HepG2 (cell line): ENCODE data around the gene TGM6. TPM values are rescaled to one million over a fixed set of nuclear protein-coding genes. Genes with fewer than 3 reads are reported as not detected.
A peak's percentile ranks its signal among the peaks of the same experiment; 100 is the strongest.

Experiments
- CHCHD3 ChIP-seq: sonication (generic); formaldehyde crosslinking; IDR thresholded peaks from 2 replicates; pipeline ENCODE4 v1.8.0; 2022; ENCODE audit warnings: mild to moderate bottlenecking, missing genetic modification reagents, moderate library complexity
- CHD4 ChIP-seq: fragments of 200-600 bp; sonication (generic); IDR thresholded peaks from 2 replicates; pipeline ENCODE4 v1.7.0; 2017; ENCODE audit warnings: mild to moderate bottlenecking, low read length, borderline replicate concordance
- GATAD2A ChIP-seq: IDR thresholded peaks from 2 replicates; pipeline ENCODE4 v1.6.1; 2016
- IKZF4 ChIP-seq: sonication (generic); formaldehyde crosslinking; IDR thresholded peaks from 2 replicates; pipeline ENCODE4 v1.5.1; 2020; ENCODE audit warnings: borderline replicate concordance, mild to moderate bottlenecking, low read depth, missing genetic modification reagents; ENCODE audit errors: not compliant biosample characterization
- NCOA5 ChIP-seq: sonication (generic); formaldehyde crosslinking; IDR thresholded peaks from 2 replicates; pipeline ENCODE4 v1.4.0; 2020; ENCODE audit warnings: missing genetic modification reagents
- NR2F1 ChIP-seq, 2 experiments: fragments of 450-650 bp in 1 of 2; formaldehyde crosslinking in 1 of 2; IDR thresholded peaks; 2 replicates each; pipeline versions ENCODE4 v1.5.0 to v1.6.1; 2016 to 2020; ENCODE audit warnings: mild to moderate bottlenecking in 1 of 2, missing compliant biosample characterization in 1 of 2, missing genetic modification reagents in 1 of 2, moderate library complexity in 1 of 2
- RBFOX2 ChIP-seq: fragments of 200-400 bp; formaldehyde crosslinking; IDR thresholded peaks from 2 replicates; pipeline ENCODE4 v1.6.1; 2017; ENCODE audit warnings: low read depth, mild to moderate bottlenecking, low read length
- SAFB2 ChIP-seq: sonication (generic); formaldehyde crosslinking; IDR thresholded peaks from 2 replicates; pipeline ENCODE4 v1.5.1; 2020; ENCODE audit warnings: missing genetic modification reagents, low read depth, mild to moderate bottlenecking, borderline replicate concordance
- ZFX ChIP-seq: sonication (generic); formaldehyde crosslinking; IDR thresholded peaks from 2 replicates; pipeline ENCODE4 v1.4.0; 2020; ENCODE audit warnings: mild to moderate bottlenecking, low read depth, missing genetic modification reagents, moderate library complexity
- ZNF451 ChIP-seq: sonication (generic); formaldehyde crosslinking; IDR thresholded peaks from 2 replicates; pipeline ENCODE4 v1.5.0; 2020; ENCODE audit warnings: mild to moderate bottlenecking, missing genetic modification reagents
- ZNF816 ChIP-seq: sonication (generic); formaldehyde crosslinking; IDR thresholded peaks from 2 replicates; pipeline ENCODE4 v1.8.0; 2022; ENCODE audit warnings: missing genetic modification reagents, mild to moderate bottlenecking, borderline replicate concordance
- polyA plus RNA-seq, 8 experiments: library from polyadenylated mRNA; depleted of rRNA in 3 of 8; stranded (reverse) in 7 of 8; unstranded in 1 of 8; fragments of >200 nt; fragmentation: Illumina TruSeq in 4 of 8; extraction: Trizol in 4 of 8; gene quantifications; 2 replicates each; pipeline versions ENCODE4 v1.2.1 to v1.2.3, GENCODE V29; 2011 to 2016; ENCODE audit warnings: low read depth in 4 of 8, missing spikeins in 1 of 8, mixed read lengths in 1 of 8; ENCODE audit not compliant: insufficient read depth in 1 of 8
- total RNA-seq, 5 experiments: library from RNA; depleted of rRNA; stranded (reverse); fragments of >200 nt; fragmentation: Illumina TruSeq; extraction: Trizol; gene quantifications; 2 replicates each; pipeline ENCODE4 v1.2.3, GENCODE V29; 2016; ENCODE audit warnings: low read depth in 1 of 5
- TF ChIP-seq, protein P1 (sequence below): sonication (generic); formaldehyde crosslinking; IDR thresholded peaks from 2 replicates; pipeline ENCODE4 v1.4.0; 2020; ENCODE audit warnings: missing genetic modification reagents
- TF ChIP-seq, protein P2 (sequence below): IDR thresholded peaks from 2 replicates; pipeline ENCODE4 v1.6.1; 2012; ENCODE audit warnings: low read depth, low read length, improper control_type of control experiment
- TF ChIP-seq, protein P3 (sequence below): sonication (generic); formaldehyde crosslinking; IDR thresholded peaks from 2 replicates; pipeline ENCODE4 v1.5.1; 2020; ENCODE audit warnings: missing genetic modification reagents, mild to moderate bottlenecking, borderline replicate concordance
- TF ChIP-seq, protein P4 (sequence below): sonication (generic); formaldehyde crosslinking; conservative IDR thresholded peaks from 2 replicates; pipeline ENCODE4 v1.8.1; 2023; ENCODE audit warnings: missing genetic modification reagents
- TF ChIP-seq, protein P5 (sequence below): sonication (generic); formaldehyde crosslinking; IDR thresholded peaks from 2 replicates; pipeline ENCODE4 v1.5.0; 2020; ENCODE audit warnings: mild to moderate bottlenecking, missing genetic modification reagents, moderate library complexity
- TF ChIP-seq, protein P6 (sequence below): IDR thresholded peaks from 2 replicates; pipeline ENCODE4 v1.6.1; 2016
- TF ChIP-seq, protein P7 (sequence below): sonication (generic); formaldehyde crosslinking; IDR thresholded peaks from 2 replicates; pipeline ENCODE4 v1.4.0; 2020; ENCODE audit warnings: missing genetic modification reagents, borderline replicate concordance

The TGM6 gene
- total and polyA plus RNA-seq, 2 of the 13 experiments (the other 11 are each of a cell fraction or from before 2014, with no cell fraction given): not detected

DNA sequence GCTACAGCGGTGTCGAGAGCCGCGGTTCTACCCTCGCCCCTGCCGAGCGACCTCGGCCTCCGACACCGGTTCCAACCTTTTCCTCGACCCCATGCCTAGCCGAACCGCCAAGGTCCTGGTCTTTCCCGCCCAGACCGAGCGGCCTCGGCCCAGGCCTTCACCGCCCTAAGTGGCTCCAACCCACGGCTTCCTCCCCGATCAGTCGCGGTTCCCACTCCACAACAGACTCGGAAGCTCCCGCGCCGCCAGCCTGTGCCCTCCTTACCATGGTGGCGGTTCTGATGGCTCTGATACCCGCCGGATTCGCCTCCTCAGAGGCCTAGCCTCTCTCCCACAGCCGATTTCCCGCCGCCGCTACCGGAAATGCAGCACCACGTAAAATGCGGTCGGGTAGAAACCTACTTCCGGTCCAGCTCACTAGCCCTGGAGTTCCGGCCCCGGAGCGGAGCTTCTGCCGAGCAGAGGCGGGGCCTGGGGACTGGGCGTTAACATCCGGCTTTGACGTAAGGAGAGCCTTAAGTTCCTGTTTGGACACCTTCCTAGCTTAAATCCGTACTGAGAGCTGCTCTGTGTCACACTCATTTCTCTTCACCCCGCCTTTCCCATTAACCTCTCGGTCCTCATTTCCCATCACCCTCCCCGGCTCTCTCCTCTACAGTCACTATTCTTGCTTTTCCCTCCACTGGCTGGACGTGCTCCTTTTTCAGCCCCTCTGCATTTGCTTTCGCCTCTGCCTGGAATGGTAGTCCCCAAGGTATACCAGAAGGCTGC, 89.9 kb downstream of the TGM6 start, which contains the start of gene SNRPB (continued):
- TF ChIP-seq, protein P1, sequence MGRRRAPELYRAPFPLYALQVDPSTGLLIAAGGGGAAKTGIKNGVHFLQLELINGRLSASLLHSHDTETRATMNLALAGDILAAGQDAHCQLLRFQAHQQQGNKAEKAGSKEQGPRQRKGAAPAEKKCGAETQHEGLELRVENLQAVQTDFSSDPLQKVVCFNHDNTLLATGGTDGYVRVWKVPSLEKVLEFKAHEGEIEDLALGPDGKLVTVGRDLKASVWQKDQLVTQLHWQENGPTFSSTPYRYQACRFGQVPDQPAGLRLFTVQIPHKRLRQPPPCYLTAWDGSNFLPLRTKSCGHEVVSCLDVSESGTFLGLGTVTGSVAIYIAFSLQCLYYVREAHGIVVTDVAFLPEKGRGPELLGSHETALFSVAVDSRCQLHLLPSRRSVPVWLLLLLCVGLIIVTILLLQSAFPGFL (CRISPR knock-in tag): peak; percentile 94
- TF ChIP-seq, protein P2, sequence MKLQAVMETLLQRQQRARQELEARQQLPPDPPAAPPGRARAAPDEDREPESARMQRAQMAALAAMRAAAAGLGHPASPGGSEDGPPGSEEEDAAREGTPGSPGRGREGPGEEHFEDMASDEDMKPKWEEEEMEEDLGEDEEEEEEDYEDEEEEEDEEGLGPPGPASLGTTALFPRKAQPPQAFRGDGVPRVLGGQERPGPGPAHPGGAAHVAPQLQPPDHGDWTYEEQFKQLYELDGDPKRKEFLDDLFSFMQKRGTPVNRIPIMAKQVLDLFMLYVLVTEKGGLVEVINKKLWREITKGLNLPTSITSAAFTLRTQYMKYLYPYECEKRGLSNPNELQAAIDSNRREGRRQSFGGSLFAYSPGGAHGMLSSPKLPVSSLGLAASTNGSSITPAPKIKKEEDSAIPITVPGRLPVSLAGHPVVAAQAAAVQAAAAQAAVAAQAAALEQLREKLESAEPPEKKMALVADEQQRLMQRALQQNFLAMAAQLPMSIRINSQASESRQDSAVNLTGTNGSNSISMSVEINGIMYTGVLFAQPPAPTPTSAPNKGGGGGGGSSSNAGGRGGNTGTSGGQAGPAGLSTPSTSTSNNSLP: peak; percentile 75; the same call in 1 of the 2 replicates
- TF ChIP-seq ZNF451 (peak; percentile 90), IKZF4 (peak; percentile 99), CHCHD3 (CRISPR knock-in tag) (no peak; the same call in none of the 2 replicates), ZFX (CRISPR knock-in tag) (peak; percentile 100), CHD4 (peak; percentile 66; the same call in 1 of the 2 replicates), ZNF816 (CRISPR knock-in tag) (peak; percentile 99), RBFOX2 (peak; percentile 98), SAFB2 (CRISPR knock-in tag) (peak; percentile 61), NCOA5 (CRISPR knock-in tag) (no peak; the same call in 1 of the 2 replicates), GATAD2A (CRISPR knock-in tag) (peak; percentile 93), NR2F1 (CRISPR knock-in tag; IDR thresholded peaks at IDR 0.05) (peak in 1 of 2 experiments; percentile 47; a peak in 2 of 4 replicates)
- TF ChIP-seq, protein P3, sequence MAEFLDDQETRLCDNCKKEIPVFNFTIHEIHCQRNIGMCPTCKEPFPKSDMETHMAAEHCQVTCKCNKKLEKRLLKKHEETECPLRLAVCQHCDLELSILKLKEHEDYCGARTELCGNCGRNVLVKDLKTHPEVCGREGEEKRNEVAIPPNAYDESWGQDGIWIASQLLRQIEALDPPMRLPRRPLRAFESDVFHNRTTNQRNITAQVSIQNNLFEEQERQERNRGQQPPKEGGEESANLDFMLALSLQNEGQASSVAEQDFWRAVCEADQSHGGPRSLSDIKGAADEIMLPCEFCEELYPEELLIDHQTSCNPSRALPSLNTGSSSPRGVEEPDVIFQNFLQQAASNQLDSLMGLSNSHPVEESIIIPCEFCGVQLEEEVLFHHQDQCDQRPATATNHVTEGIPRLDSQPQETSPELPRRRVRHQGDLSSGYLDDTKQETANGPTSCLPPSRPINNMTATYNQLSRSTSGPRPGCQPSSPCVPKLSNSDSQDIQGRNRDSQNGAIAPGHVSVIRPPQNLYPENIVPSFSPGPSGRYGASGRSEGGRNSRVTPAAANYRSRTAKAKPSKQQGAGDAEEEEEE (CRISPR knock-in tag): no peak; the same call in 1 of the 2 replicates
- TF ChIP-seq, protein P4, sequence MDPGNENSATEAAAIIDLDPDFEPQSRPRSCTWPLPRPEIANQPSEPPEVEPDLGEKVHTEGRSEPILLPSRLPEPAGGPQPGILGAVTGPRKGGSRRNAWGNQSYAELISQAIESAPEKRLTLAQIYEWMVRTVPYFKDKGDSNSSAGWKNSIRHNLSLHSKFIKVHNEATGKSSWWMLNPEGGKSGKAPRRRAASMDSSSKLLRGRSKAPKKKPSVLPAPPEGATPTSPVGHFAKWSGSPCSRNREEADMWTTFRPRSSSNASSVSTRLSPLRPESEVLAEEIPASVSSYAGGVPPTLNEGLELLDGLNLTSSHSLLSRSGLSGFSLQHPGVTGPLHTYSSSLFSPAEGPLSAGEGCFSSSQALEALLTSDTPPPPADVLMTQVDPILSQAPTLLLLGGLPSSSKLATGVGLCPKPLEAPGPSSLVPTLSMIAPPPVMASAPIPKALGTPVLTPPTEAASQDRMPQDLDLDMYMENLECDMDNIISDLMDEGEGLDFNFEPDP (CRISPR knock-in tag): no peak; the same call in 1 of the 2 replicates
- TF ChIP-seq, protein P5, sequence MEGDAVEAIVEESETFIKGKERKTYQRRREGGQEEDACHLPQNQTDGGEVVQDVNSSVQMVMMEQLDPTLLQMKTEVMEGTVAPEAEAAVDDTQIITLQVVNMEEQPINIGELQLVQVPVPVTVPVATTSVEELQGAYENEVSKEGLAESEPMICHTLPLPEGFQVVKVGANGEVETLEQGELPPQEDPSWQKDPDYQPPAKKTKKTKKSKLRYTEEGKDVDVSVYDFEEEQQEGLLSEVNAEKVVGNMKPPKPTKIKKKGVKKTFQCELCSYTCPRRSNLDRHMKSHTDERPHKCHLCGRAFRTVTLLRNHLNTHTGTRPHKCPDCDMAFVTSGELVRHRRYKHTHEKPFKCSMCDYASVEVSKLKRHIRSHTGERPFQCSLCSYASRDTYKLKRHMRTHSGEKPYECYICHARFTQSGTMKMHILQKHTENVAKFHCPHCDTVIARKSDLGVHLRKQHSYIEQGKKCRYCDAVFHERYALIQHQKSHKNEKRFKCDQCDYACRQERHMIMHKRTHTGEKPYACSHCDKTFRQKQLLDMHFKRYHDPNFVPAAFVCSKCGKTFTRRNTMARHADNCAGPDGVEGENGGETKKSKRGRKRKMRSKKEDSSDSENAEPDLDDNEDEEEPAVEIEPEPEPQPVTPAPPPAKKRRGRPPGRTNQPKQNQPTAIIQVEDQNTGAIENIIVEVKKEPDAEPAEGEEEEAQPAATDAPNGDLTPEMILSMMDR: peak; percentile 31
- TF ChIP-seq, protein P6, sequence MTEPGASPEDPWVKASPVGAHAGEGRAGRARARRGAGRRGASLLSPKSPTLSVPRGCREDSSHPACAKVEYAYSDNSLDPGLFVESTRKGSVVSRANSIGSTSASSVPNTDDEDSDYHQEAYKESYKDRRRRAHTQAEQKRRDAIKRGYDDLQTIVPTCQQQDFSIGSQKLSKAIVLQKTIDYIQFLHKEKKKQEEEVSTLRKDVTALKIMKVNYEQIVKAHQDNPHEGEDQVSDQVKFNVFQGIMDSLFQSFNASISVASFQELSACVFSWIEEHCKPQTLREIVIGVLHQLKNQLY (CRISPR knock-in tag): peak; percentile 84
- TF ChIP-seq, protein P7, sequence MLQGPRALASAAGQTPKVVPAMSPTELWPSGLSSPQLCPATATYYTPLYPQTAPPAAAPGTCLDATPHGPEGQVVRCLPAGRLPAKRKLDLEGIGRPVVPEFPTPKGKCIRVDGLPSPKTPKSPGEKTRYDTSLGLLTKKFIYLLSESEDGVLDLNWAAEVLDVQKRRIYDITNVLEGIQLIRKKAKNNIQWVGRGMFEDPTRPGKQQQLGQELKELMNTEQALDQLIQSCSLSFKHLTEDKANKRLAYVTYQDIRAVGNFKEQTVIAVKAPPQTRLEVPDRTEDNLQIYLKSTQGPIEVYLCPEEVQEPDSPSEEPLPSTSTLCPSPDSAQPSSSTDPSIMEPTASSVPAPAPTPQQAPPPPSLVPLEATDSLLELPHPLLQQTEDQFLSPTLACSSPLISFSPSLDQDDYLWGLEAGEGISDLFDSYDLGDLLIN: peak; percentile 100
